Liver (tissue), 9 donors: ENCODE measurements around the gene LAMA5. TPM values are rescaled to one million over a fixed set of nuclear protein-coding genes. Genes with fewer than 3 reads are reported as not detected.

ENCODE experiments used
- DNase-seq: peaks from one replicate; pipeline ENCODE4 v3.0.0-alpha.2; 2017; ENCODE audit warnings: low spot score
- H3K27ac ChIP-seq, 2 donors: one replicate each; pipeline ENCODE4 v1.7.0; 2013; ENCODE audit warnings: inconsistent platforms in 2 of 2, low read length in 2 of 2, control low read depth in 1 of 2, low read depth in 1 of 2, mild to moderate bottlenecking in 1 of 2
- H3K27me3 ChIP-seq, 4 donors: one replicate each; pipeline versions ENCODE4 v1.6.1 to v1.7.0; 2013; ENCODE audit warnings: low read length in 3 of 4, inconsistent platforms in 1 of 4, mild to moderate bottlenecking in 1 of 4, moderate library complexity in 1 of 4; ENCODE audit not compliant: control insufficient read depth in 4 of 4, insufficient read depth in 4 of 4
- H3K36me3 ChIP-seq, 4 donors: one replicate each; pipeline versions ENCODE4 v1.6.1 to v1.7.0; 2013; ENCODE audit warnings: low read length in 3 of 4, mild to moderate bottlenecking in 3 of 4, low read depth in 1 of 4, moderate library complexity in 1 of 4; ENCODE audit not compliant: control insufficient read depth in 4 of 4, insufficient read depth in 3 of 4
- H3K4me1 ChIP-seq, 4 donors: one replicate each; pipeline versions ENCODE4 v1.6.1 to v1.7.0; 2013; ENCODE audit warnings: low read length in 3 of 4, mild to moderate bottlenecking in 3 of 4, moderate library complexity in 1 of 4; ENCODE audit not compliant: control insufficient read depth in 4 of 4, insufficient read depth in 4 of 4
- H3K4me3 ChIP-seq, 3 donors: one replicate each; pipeline versions ENCODE4 v1.6.1 to v1.7.0; 2013; ENCODE audit warnings: low read length in 3 of 3, control low read depth in 1 of 3, low read depth in 1 of 3, mild to moderate bottlenecking in 1 of 3
- H3K9ac ChIP-seq, 2 donors: one replicate each; pipeline ENCODE4 v1.7.0; 2013; ENCODE audit warnings: low read length in 2 of 2, mild to moderate bottlenecking in 2 of 2, moderate library complexity in 2 of 2, control low read depth in 1 of 2, low read depth in 1 of 2
- H3K9me3 ChIP-seq, 4 donors: one replicate each; pipeline versions ENCODE4 v1.6.1 to v1.7.0; 2013; ENCODE audit warnings: low read length in 3 of 4; ENCODE audit not compliant: control insufficient read depth in 4 of 4
- EGR1 ChIP-seq, 2 donors: IDR thresholded peaks; 2 replicates each; pipeline ENCODE4 v1.6.1; 2016 to 2018; ENCODE audit warnings: antibody characterized with exemption in 2 of 2, low read depth in 2 of 2
- FOXA1 ChIP-seq: IDR thresholded peaks from 2 replicates; pipeline ENCODE4 v1.6.1; 2016; ENCODE audit warnings: antibody characterized with exemption
- FOXA2 ChIP-seq: IDR thresholded peaks from 2 replicates; pipeline ENCODE4 v1.6.1; 2016; ENCODE audit warnings: antibody characterized with exemption
- GABPA ChIP-seq, 2 donors: IDR thresholded peaks in 1 of 2; conservative IDR thresholded peaks in 1 of 2; 2 replicates each; pipeline ENCODE4 v1.6.1; 2016; ENCODE audit warnings: antibody characterized with exemption in 2 of 2, mild to moderate bottlenecking in 1 of 2, moderate library complexity in 1 of 2
- HNF4A ChIP-seq, 2 donors: conservative IDR thresholded peaks; 2 replicates each; pipeline ENCODE4 v1.6.1; 2016; ENCODE audit warnings: antibody characterized with exemption in 2 of 2, mild to moderate bottlenecking in 2 of 2
- JUND ChIP-seq, 2 donors: IDR thresholded peaks; 2 replicates each; pipeline ENCODE4 v1.6.1; 2016; ENCODE audit warnings: antibody characterized with exemption in 2 of 2
- RAD21 ChIP-seq, 2 donors: IDR thresholded peaks; 2 replicates each; pipeline ENCODE4 v1.6.1; 2016; ENCODE audit warnings: antibody characterized with exemption in 2 of 2, mild to moderate bottlenecking in 2 of 2
- RXRA ChIP-seq, 2 donors: IDR thresholded peaks; 2 replicates each; pipeline ENCODE4 v1.6.1; 2017 to 2018; ENCODE audit warnings: antibody characterized with exemption in 2 of 2, mild to moderate bottlenecking in 1 of 2
- SP1 ChIP-seq: IDR thresholded peaks from 2 replicates; pipeline ENCODE4 v1.6.1; 2018; ENCODE audit warnings: antibody characterized with exemption, mild to moderate bottlenecking
- TAF1 ChIP-seq: conservative IDR thresholded peaks from 2 replicates; pipeline ENCODE4 v1.6.1; 2016; ENCODE audit warnings: antibody characterized with exemption, mild to moderate bottlenecking
- YY1 ChIP-seq: IDR thresholded peaks from 2 replicates; pipeline ENCODE4 v1.6.1; 2016; ENCODE audit warnings: antibody characterized with exemption, mild to moderate bottlenecking
- WGBS: extraction: QIAGEN DNeasy Blood & Tissue Kit; methylation state at CpG from one replicate; pipeline ENCODE4 v1.1.7; 2013; 5-methylcytosine and 5-hydroxymethylcytosine counted together
- polyA plus RNA-seq, 2 donors: library from polyadenylated mRNA; stranded (reverse) in 1 of 2; unstranded in 1 of 2; fragments of 200-250 nt in 1 of 2; fragments of >200 nt in 1 of 2; fragmentation: Nextera tagmentation in 1 of 2; extraction: Ambion mirVana in 1 of 2; gene quantifications; one replicate each; pipeline versions ENCODE4 v1.2.1 to v1.2.3, GENCODE V29; 2013 to 2015
- total RNA-seq, 2 donors: library from RNA; depleted of rRNA; stranded (reverse); fragments of >200 nt; gene quantifications; one replicate each; pipeline ENCODE4 v1.2.3, GENCODE V29; 2014
- TF ChIP-seq, protein P1 (sequence below): IDR thresholded peaks from 2 replicates; pipeline ENCODE4 v1.6.1; 2016; ENCODE audit warnings: antibody characterized with exemption, mild to moderate bottlenecking
- TF ChIP-seq, protein P2 (sequence below): IDR thresholded peaks from 2 replicates; pipeline ENCODE4 v1.6.1; 2016; ENCODE audit warnings: antibody characterized with exemption
- TF ChIP-seq, protein P3 (sequence below): fragments of 150-350 bp; IDR thresholded peaks from 2 replicates; pipeline ENCODE4 v1.5.1; 2017; ENCODE audit warnings: improper control_type of control experiment, low read depth, low read length; ENCODE audit not compliant: missing input control
- TF ChIP-seq, protein P4 (sequence below): IDR thresholded peaks from 2 replicates; pipeline ENCODE4 v1.6.1; 2016; ENCODE audit warnings: antibody characterized with exemption
- donor health status: healthy.
- donor health status: healthy.
- donor health status: healthy.
- donor health status: healthy.
- donor health status: healthy.

The LAMA5 gene
- total and polyA plus RNA-seq, 4 donors: 3.6 to 40.2 (median 13.7) TPM

DNA sequence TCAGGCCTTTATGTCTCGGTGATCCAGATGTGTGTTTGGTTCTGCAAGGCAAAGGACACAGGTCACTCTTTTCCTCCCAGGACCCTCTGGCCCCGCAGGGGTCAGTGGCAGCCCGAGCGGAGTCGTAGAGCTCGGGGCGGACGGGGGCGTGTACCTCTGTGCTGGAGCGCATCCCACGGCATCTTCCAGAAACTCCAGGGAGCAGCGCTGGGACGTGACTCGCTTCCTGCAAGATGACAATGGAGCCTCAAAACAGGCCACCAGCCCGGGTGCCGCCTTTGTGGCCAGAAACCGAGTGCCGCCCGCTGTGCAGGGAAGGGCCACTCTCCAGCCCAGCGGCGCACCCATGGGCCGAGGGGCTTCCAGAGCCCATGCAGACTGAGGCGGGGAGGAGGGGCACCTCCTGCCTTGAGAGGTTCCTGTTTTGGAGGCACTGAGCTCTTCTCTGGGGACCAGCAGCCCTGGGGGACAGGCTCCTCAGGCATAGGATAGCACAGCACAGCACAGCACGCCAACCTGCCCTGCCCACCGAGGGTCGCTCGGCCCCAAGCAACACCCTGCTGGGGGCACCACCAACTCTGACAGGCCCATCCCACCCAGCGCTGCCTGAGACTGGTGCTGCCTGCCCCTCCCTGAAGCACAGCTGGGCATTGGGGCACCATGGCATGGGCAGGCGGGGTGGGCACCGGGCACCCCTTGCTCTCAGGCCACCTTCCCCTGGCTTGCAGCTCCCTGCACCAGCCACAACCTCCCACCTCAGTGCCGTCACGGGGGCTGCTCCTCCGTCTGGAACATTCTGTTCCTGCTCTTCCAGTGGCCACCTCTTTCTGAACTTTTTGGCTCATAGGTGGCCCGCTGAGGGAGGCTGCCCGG is 29.5 kb upstream of the LAMA5 start:
- H3K9ac ChIP-seq: no peak overlapping the region
- H3K4me3 ChIP-seq: no peak overlapping the region
- no peak overlapping the region for H3K27ac ChIP-seq
- DNase-seq: no peak
- WGBS: 92% methylated on average over 35 of the region's 35 CpGs
- peaks cover 0 to 7% (median 3%) of the 10 kb centered on the region in 4 donors for H3K4me1 ChIP-seq
- H3K9me3 ChIP-seq: no peaks in the 10 kb centered on the region
- no peak for TF ChIP-seq HNF4A (conservative IDR thresholded peaks at IDR 0.05)
- no peak for TF ChIP-seq GABPA (IDR thresholded peaks at IDR 0.05 in 1 of 2, conservative IDR thresholded peaks at IDR 0.05 in 1 of 2)
- TF ChIP-seq RAD21 (IDR thresholded peaks at IDR 0.05): no peak
- TF ChIP-seq EGR1 (IDR thresholded peaks at IDR 0.05; ENCODE audit: low read depth in 2 of 2): no peak
- TF ChIP-seq, protein P1, sequence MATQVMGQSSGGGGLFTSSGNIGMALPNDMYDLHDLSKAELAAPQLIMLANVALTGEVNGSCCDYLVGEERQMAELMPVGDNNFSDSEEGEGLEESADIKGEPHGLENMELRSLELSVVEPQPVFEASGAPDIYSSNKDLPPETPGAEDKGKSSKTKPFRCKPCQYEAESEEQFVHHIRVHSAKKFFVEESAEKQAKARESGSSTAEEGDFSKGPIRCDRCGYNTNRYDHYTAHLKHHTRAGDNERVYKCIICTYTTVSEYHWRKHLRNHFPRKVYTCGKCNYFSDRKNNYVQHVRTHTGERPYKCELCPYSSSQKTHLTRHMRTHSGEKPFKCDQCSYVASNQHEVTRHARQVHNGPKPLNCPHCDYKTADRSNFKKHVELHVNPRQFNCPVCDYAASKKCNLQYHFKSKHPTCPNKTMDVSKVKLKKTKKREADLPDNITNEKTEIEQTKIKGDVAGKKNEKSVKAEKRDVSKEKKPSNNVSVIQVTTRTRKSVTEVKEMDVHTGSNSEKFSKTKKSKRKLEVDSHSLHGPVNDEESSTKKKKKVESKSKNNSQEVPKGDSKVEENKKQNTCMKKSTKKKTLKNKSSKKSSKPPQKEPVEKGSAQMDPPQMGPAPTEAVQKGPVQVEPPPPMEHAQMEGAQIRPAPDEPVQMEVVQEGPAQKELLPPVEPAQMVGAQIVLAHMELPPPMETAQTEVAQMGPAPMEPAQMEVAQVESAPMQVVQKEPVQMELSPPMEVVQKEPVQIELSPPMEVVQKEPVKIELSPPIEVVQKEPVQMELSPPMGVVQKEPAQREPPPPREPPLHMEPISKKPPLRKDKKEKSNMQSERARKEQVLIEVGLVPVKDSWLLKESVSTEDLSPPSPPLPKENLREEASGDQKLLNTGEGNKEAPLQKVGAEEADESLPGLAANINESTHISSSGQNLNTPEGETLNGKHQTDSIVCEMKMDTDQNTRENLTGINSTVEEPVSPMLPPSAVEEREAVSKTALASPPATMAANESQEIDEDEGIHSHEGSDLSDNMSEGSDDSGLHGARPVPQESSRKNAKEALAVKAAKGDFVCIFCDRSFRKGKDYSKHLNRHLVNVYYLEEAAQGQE: no peak
- TF ChIP-seq, protein P2, sequence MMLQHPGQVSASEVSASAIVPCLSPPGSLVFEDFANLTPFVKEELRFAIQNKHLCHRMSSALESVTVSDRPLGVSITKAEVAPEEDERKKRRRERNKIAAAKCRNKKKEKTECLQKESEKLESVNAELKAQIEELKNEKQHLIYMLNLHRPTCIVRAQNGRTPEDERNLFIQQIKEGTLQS: no peak
- TF ChIP-seq, protein P3, sequence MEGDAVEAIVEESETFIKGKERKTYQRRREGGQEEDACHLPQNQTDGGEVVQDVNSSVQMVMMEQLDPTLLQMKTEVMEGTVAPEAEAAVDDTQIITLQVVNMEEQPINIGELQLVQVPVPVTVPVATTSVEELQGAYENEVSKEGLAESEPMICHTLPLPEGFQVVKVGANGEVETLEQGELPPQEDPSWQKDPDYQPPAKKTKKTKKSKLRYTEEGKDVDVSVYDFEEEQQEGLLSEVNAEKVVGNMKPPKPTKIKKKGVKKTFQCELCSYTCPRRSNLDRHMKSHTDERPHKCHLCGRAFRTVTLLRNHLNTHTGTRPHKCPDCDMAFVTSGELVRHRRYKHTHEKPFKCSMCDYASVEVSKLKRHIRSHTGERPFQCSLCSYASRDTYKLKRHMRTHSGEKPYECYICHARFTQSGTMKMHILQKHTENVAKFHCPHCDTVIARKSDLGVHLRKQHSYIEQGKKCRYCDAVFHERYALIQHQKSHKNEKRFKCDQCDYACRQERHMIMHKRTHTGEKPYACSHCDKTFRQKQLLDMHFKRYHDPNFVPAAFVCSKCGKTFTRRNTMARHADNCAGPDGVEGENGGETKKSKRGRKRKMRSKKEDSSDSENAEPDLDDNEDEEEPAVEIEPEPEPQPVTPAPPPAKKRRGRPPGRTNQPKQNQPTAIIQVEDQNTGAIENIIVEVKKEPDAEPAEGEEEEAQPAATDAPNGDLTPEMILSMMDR: no peak
- no peak for TF ChIP-seq TAF1
- no peak for TF ChIP-seq RXRA (IDR thresholded peaks at IDR 0.05)
- TF ChIP-seq FOXA2: no peak
- no peak for TF ChIP-seq JUND (IDR thresholded peaks at IDR 0.05)
- no peaks in the 10 kb centered on the region for H3K27me3 ChIP-seq
- H3K36me3 ChIP-seq: peaks cover 0 to 2% (median 0%) of the 10 kb centered on the region in 4 donors

DNA sequence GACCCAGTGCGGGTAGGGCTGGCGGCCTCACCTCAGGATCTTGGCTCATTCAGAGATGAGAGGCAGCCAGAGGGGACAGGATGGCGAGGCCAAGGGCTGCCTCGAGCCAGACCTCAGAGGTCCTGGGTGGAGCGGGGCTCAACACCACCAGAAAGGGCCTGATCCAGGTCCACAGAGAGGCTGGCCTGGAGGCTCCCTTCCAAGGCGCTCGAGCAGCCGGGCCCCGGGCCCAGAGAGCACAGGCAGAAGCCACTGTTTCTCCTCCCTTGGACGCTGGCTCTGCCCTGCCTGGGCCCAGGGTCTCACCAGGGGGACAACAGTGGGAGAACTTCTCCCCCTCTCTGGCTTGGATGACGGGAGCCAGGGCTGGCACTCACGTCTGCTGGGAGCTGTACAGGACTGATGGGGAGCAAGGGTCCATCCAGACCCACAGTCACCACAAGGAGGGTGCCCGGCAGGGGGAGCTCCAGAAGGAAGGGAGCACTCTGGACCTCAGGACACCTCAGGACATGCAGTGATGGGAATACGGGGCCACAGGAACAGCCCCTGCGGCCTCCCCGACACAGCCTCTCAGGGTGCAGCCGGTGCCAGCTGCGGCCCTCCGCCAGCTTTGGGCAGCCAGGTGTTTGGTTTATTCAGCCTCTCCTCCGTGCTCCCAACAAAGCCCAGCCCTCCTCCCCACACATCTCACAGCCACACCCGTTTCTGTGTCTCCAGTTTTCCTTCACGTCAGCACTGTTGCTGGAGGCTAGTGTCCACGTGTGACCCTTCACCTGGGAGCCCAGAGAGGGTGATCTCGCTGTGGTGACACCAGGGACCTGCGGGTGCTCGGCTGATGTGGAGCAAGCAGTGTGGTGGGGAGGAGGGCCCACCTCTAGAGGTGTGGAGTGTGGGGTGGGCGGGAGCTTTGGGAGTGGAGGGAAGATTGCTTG is 28.5 kb upstream of the LAMA5 start:
- Histone ChIP-seq H3K4me3 (no peak overlapping the region), H3K4me1 (peaks cover 3 to 17% (median 11%) of the 10 kb centered on the region in 4 donors), H3K27me3 (no peaks in the 10 kb centered on the region), H3K36me3 (peaks cover 0 to 2% (median 0%) of the 10 kb centered on the region in 4 donors), H3K9me3 (no peaks in the 10 kb centered on the region), H3K27ac (no peak overlapping the region), H3K9ac (no peak overlapping the region)
- no peak for DNase-seq
- WGBS: 94% methylated on average over 27 of the region's 27 CpGs
- TF ChIP-seq, protein P2: no peak
- no peak for TF ChIP-seq RAD21 (IDR thresholded peaks at IDR 0.05)
- TF ChIP-seq FOXA2: no peak
- TF ChIP-seq, protein P4, sequence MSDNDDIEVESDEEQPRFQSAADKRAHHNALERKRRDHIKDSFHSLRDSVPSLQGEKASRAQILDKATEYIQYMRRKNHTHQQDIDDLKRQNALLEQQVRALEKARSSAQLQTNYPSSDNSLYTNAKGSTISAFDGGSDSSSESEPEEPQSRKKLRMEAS: no peak
- no peak for TF ChIP-seq SP1
- TF ChIP-seq, protein P1: no peak
- TF ChIP-seq RXRA (IDR thresholded peaks at IDR 0.05): no peak
- TF ChIP-seq GABPA (IDR thresholded peaks at IDR 0.05 in 1 of 2, conservative IDR thresholded peaks at IDR 0.05 in 1 of 2): no peak
- no peak for TF ChIP-seq YY1
- TF ChIP-seq HNF4A (conservative IDR thresholded peaks at IDR 0.05): no peak
- TF ChIP-seq JUND (IDR thresholded peaks at IDR 0.05): no peak
- no peak for TF ChIP-seq FOXA1
